Liver (tissue), 9 donors: ENCODE measurements around the gene SPOP. TPM values are rescaled to one million over a fixed set of nuclear protein-coding genes. Genes with fewer than 3 reads are reported as not detected.

ENCODE experiments used
- DNase-seq: peaks from one replicate; pipeline ENCODE4 v3.0.0-alpha.2; 2017; ENCODE audit warnings: low spot score
- H3K27ac ChIP-seq, 2 donors: one replicate each; pipeline ENCODE4 v1.7.0; 2013; ENCODE audit warnings: inconsistent platforms in 2 of 2, low read length in 2 of 2, control low read depth in 1 of 2, low read depth in 1 of 2, mild to moderate bottlenecking in 1 of 2
- H3K27me3 ChIP-seq, 4 donors: one replicate each; pipeline versions ENCODE4 v1.6.1 to v1.7.0; 2013; ENCODE audit warnings: low read length in 3 of 4, inconsistent platforms in 1 of 4, mild to moderate bottlenecking in 1 of 4, moderate library complexity in 1 of 4; ENCODE audit not compliant: control insufficient read depth in 4 of 4, insufficient read depth in 4 of 4
- H3K36me3 ChIP-seq, 4 donors: one replicate each; pipeline versions ENCODE4 v1.6.1 to v1.7.0; 2013; ENCODE audit warnings: low read length in 3 of 4, mild to moderate bottlenecking in 3 of 4, low read depth in 1 of 4, moderate library complexity in 1 of 4; ENCODE audit not compliant: control insufficient read depth in 4 of 4, insufficient read depth in 3 of 4
- H3K4me1 ChIP-seq, 4 donors: one replicate each; pipeline versions ENCODE4 v1.6.1 to v1.7.0; 2013; ENCODE audit warnings: low read length in 3 of 4, mild to moderate bottlenecking in 3 of 4, moderate library complexity in 1 of 4; ENCODE audit not compliant: control insufficient read depth in 4 of 4, insufficient read depth in 4 of 4
- H3K4me3 ChIP-seq, 3 donors: one replicate each; pipeline versions ENCODE4 v1.6.1 to v1.7.0; 2013; ENCODE audit warnings: low read length in 3 of 3, control low read depth in 1 of 3, low read depth in 1 of 3, mild to moderate bottlenecking in 1 of 3
- H3K9ac ChIP-seq, 2 donors: one replicate each; pipeline ENCODE4 v1.7.0; 2013; ENCODE audit warnings: low read length in 2 of 2, mild to moderate bottlenecking in 2 of 2, moderate library complexity in 2 of 2, control low read depth in 1 of 2, low read depth in 1 of 2
- H3K9me3 ChIP-seq, 4 donors: one replicate each; pipeline versions ENCODE4 v1.6.1 to v1.7.0; 2013; ENCODE audit warnings: low read length in 3 of 4; ENCODE audit not compliant: control insufficient read depth in 4 of 4
- ATF3 ChIP-seq: IDR thresholded peaks from 2 replicates; pipeline ENCODE4 v1.6.1; 2016; ENCODE audit warnings: antibody characterized with exemption
- EGR1 ChIP-seq, 2 donors: IDR thresholded peaks; 2 replicates each; pipeline ENCODE4 v1.6.1; 2016 to 2018; ENCODE audit warnings: antibody characterized with exemption in 2 of 2, low read depth in 2 of 2
- FOXA1 ChIP-seq: IDR thresholded peaks from 2 replicates; pipeline ENCODE4 v1.6.1; 2016; ENCODE audit warnings: antibody characterized with exemption
- FOXA2 ChIP-seq: IDR thresholded peaks from 2 replicates; pipeline ENCODE4 v1.6.1; 2016; ENCODE audit warnings: antibody characterized with exemption
- GABPA ChIP-seq, 2 donors: IDR thresholded peaks in 1 of 2; conservative IDR thresholded peaks in 1 of 2; 2 replicates each; pipeline ENCODE4 v1.6.1; 2016; ENCODE audit warnings: antibody characterized with exemption in 2 of 2, mild to moderate bottlenecking in 1 of 2, moderate library complexity in 1 of 2
- HNF4A ChIP-seq, 2 donors: conservative IDR thresholded peaks; 2 replicates each; pipeline ENCODE4 v1.6.1; 2016; ENCODE audit warnings: antibody characterized with exemption in 2 of 2, mild to moderate bottlenecking in 2 of 2
- HNF4G ChIP-seq: IDR thresholded peaks from 2 replicates; pipeline ENCODE4 v1.6.1; 2016; ENCODE audit warnings: antibody characterized with exemption
- JUND ChIP-seq, 2 donors: IDR thresholded peaks; 2 replicates each; pipeline ENCODE4 v1.6.1; 2016; ENCODE audit warnings: antibody characterized with exemption in 2 of 2
- NR2F2 ChIP-seq: IDR thresholded peaks from 2 replicates; pipeline ENCODE4 v1.6.1; 2016; ENCODE audit warnings: antibody characterized with exemption
- RAD21 ChIP-seq, 2 donors: IDR thresholded peaks; 2 replicates each; pipeline ENCODE4 v1.6.1; 2016; ENCODE audit warnings: antibody characterized with exemption in 2 of 2, mild to moderate bottlenecking in 2 of 2
- REST ChIP-seq: IDR thresholded peaks from 2 replicates; pipeline ENCODE4 v1.6.1; 2016; ENCODE audit warnings: antibody characterized with exemption, mild to moderate bottlenecking
- RXRA ChIP-seq, 2 donors: IDR thresholded peaks; 2 replicates each; pipeline ENCODE4 v1.6.1; 2017 to 2018; ENCODE audit warnings: antibody characterized with exemption in 2 of 2, mild to moderate bottlenecking in 1 of 2
- SP1 ChIP-seq: IDR thresholded peaks from 2 replicates; pipeline ENCODE4 v1.6.1; 2018; ENCODE audit warnings: antibody characterized with exemption, mild to moderate bottlenecking
- TAF1 ChIP-seq: conservative IDR thresholded peaks from 2 replicates; pipeline ENCODE4 v1.6.1; 2016; ENCODE audit warnings: antibody characterized with exemption, mild to moderate bottlenecking
- YY1 ChIP-seq: IDR thresholded peaks from 2 replicates; pipeline ENCODE4 v1.6.1; 2016; ENCODE audit warnings: antibody characterized with exemption, mild to moderate bottlenecking
- ZBTB33 ChIP-seq: IDR thresholded peaks from 2 replicates; pipeline ENCODE4 v1.6.1; 2016; ENCODE audit warnings: antibody characterized with exemption
- WGBS: extraction: QIAGEN DNeasy Blood & Tissue Kit; methylation state at CpG from one replicate; pipeline ENCODE4 v1.1.7; 2013; 5-methylcytosine and 5-hydroxymethylcytosine counted together
- polyA plus RNA-seq, 2 donors: library from polyadenylated mRNA; stranded (reverse) in 1 of 2; unstranded in 1 of 2; fragments of 200-250 nt in 1 of 2; fragments of >200 nt in 1 of 2; fragmentation: Nextera tagmentation in 1 of 2; extraction: Ambion mirVana in 1 of 2; gene quantifications; one replicate each; pipeline versions ENCODE4 v1.2.1 to v1.2.3, GENCODE V29; 2013 to 2015
- total RNA-seq, 2 donors: library from RNA; depleted of rRNA; stranded (reverse); fragments of >200 nt; gene quantifications; one replicate each; pipeline ENCODE4 v1.2.3, GENCODE V29; 2014
- donor health status: healthy.
- donor health status: healthy.
- donor health status: healthy.
- donor health status: healthy.
- donor health status: healthy.

Gene SPOP
- total and polyA plus RNA-seq, 4 donors = 21.6 to 50.8 (median 42.4) TPM

GRCh38 chr17:49553676-49554335 lies 124.1 kb downstream of the SPOP start:
- H3K36me3 ChIP-seq = no peaks in the 10 kb centered on the region
- H3K27ac ChIP-seq = no peak overlapping the region
- H3K27me3 ChIP-seq = no peaks in the 10 kb centered on the region
- no peak overlapping the region for H3K4me3 ChIP-seq
- WGBS = 80% methylated on average over 8 of the region's 8 CpGs
- TF ChIP-seq SP1 (no peak), ATF3 (no peak), HNF4A (conservative IDR thresholded peaks at IDR 0.05) (no peak), RAD21 (IDR thresholded peaks at IDR 0.05) (no peak), FOXA2 (no peak), TAF1 (no peak), FOXA1 (no peak), HNF4G (no peak), NR2F2 (no peak), GABPA (IDR thresholded peaks at IDR 0.05 in 1 of 2, conservative IDR thresholded peaks at IDR 0.05 in 1 of 2) (no peak), ZBTB33 (no peak), RXRA (IDR thresholded peaks at IDR 0.05) (no peak), REST (no peak), EGR1 (IDR thresholded peaks at IDR 0.05; ENCODE audit: low read depth in 2 of 2) (no peak)
- H3K9me3 ChIP-seq = no peaks in the 10 kb centered on the region
- peaks cover 5 to 17% (median 11%) of the 10 kb centered on the region in 4 donors for H3K4me1 ChIP-seq
- H3K9ac ChIP-seq = no peak overlapping the region
- no peak for DNase-seq

- WGBS = 87% methylated on average over 27 of the region's 27 CpGs
- Histone ChIP-seq H3K9ac (no peak overlapping the region), H3K27me3 (no peaks in the 10 kb centered on the region), H3K36me3 (no peaks in the 10 kb centered on the region), H3K9me3 (no peaks in the 10 kb centered on the region), H3K4me3 (no peak overlapping the region), H3K4me1 (peaks cover 6 to 33% (median 24%) of the 10 kb centered on the region in 4 donors), H3K27ac (no peak overlapping the region)
- TF ChIP-seq NR2F2 (no peak), TAF1 (no peak), ATF3 (no peak), FOXA1 (no peak), REST (no peak), RXRA (IDR thresholded peaks at IDR 0.05) (no peak), JUND (IDR thresholded peaks at IDR 0.05) (no peak), YY1 (no peak), SP1 (no peak)
- DNase-seq = peak; percentile 31
Observed at GRCh38 chr17:49552070-49552751, 125.7 kb downstream of the SPOP start.
